Esophagus muscularis mucosa (tissue), 4 donors: ENCODE measurements around the gene MEF2C. TPM values are rescaled to one million over a fixed set of nuclear protein-coding genes. Genes with fewer than 3 reads are reported as not detected.
A peak's percentile ranks its signal among the peaks of the same experiment; 100 is the strongest.

Source experiments
- DNase-seq: peaks from one replicate; pipeline ENCODE4 v3.0.0-alpha.2; 2017; ENCODE audit errors: extremely low spot score
- H3K27ac ChIP-seq, 4 donors: fragments of 200-600 bp; sonication (generic); replicated peaks in 1 of 4; 1 replicate in 3 of 4; 2 replicates in 1 of 4; pipeline ENCODE4 v1.5.1; 2016 to 2019; ENCODE audit warnings: mild to moderate bottlenecking in 1 of 4
- H3K27me3 ChIP-seq, 4 donors: fragments of 200-600 bp; sonication (generic); one replicate each; pipeline versions ENCODE4 v1.5.1 to v1.6.0; 2016 to 2019
- H3K36me3 ChIP-seq, 4 donors: fragments of 200-600 bp; sonication (generic); one replicate each; pipeline ENCODE4 v1.5.1; 2016 to 2019
- H3K4me1 ChIP-seq, 4 donors: fragments of 200-600 bp; sonication (generic); one replicate each; pipeline ENCODE4 v1.5.1; 2016 to 2019
- H3K4me3 ChIP-seq, 4 donors: fragments of 200-600 bp; sonication (generic); 1 replicate in 2 of 4; 2 replicates in 2 of 4; pipeline ENCODE4 v1.5.1; 2016 to 2019; ENCODE audit warnings: mild to moderate bottlenecking in 4 of 4, moderate library complexity in 1 of 4
- H3K9me3 ChIP-seq, 4 donors: fragments of 200-600 bp; sonication (generic); 1 replicate in 3 of 4; 2 replicates in 1 of 4; pipeline ENCODE4 v1.5.1; 2016 to 2019
- EP300 ChIP-seq: sonication (generic); formaldehyde crosslinking; IDR thresholded peaks from one replicate; pipeline ENCODE4 v1.6.1; 2017; ENCODE audit warnings: antibody characterized with exemption
- POLR2A ChIP-seq: fragments of 450-650 bp; IDR thresholded peaks from one replicate; pipeline ENCODE4 v1.6.1; 2017; ENCODE audit warnings: antibody characterized with exemption, moderate library complexity, mild to moderate bottlenecking, low read depth
- POLR2AphosphoS5 ChIP-seq, 2 donors: sonication (generic); formaldehyde crosslinking; IDR thresholded peaks; one replicate each; pipeline ENCODE4 v1.6.1; 2017; ENCODE audit warnings: antibody characterized with exemption in 2 of 2
- WGBS: methylation state at CpG from one replicate; pipeline ENCODE4 v1.1.5; 2018; 5-methylcytosine and 5-hydroxymethylcytosine counted together
- intact Hi-C: fragments of 100-400 bp; cut with DNase I; formaldehyde crosslinking; loops from one replicate; pipeline ENCODE4 v1.15.1; 2023
- total RNA-seq, 4 donors: library from RNA; depleted of rRNA; stranded (reverse); fragments of >200 nt; gene quantifications; one replicate each; pipeline versions ENCODE4 v1.1.0 to v1.2.1, GENCODE V29; 2016
- TF ChIP-seq, protein P1 (sequence below), 3 experiments: fragments of 200-600 bp in 2 of 3; fragments of 450-650 bp in 1 of 3; sonication (generic) in 2 of 3; IDR thresholded peaks; one replicate each; pipeline ENCODE4 v1.5.1; 2017 to 2019; ENCODE audit warnings: antibody characterized with exemption in 3 of 3, mild to moderate bottlenecking in 2 of 3, moderate library complexity in 1 of 3

MEF2C gene
- total RNA-seq, 4 donors from 2014 or later = 20.8 to 34.3 (median 29.0) TPM

DNA sequence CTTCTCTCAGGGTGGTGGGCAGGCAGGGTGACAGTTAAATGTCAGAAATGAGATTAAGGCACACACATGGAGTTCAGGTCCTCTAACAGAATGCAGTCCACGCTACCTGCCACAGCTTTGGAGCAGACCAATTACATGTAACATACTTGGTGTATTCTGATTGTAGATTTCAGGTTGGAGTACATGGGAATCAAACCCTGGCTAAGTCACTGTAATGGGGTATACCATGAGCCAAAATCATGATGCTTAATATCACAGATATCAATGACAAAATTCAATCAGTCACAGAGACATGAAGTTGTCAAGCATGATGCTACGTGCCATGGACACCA lies 48.9 kb downstream of the MEF2C start:
- intact Hi-C loops = no loop called here

DNA sequence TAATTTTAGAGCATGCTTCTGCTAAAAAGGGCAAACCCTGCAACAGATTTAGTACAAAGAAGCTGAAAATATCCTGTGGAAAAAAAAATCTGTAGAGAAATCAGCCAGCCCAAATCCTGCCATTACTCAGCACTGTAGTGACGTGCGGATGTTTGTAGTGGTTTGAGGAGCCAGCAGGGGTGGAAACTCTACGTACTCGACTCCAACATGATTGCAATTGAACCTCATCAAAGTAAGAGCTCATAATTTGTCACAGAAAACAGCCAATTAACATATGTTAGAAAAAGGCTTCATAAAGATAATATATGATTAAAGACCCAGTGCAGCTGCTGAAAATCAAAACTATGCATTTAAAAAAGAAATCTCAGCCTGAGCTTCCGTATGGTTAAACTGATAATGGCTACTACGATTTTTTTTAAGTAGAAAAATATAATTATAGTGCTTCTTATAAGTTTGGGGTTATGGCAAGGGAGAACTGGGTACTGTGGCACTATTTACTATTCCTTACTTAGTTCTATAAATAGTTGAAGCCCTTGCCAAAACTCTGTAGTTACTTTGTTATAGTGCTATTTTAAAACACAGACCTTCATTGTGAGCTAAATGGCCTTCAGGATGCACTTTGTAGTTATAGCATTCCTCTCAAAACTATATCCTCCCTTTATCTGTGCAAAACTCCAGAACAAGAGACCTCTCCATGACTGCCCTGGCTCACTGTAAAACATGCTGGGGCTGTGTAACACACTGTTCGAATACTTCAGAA lies 49.4 kb downstream of the MEF2C start:
- Histone ChIP-seq H3K4me3 (peak overlapping the region; percentile 6 to 39 (median 30)), H3K27me3 (no peaks in the 10 kb centered on the region), H3K9me3 (no peaks in the 10 kb centered on the region), H3K36me3 (no peaks in the 10 kb centered on the region), H3K27ac (peak overlapping the region; percentile 70 to 76 (median 74)), H3K4me1 (peaks cover 45 to 61% (median 59%) of the 10 kb centered on the region in 4 donors)
- no peak for DNase-seq
- TF ChIP-seq, protein P1, sequence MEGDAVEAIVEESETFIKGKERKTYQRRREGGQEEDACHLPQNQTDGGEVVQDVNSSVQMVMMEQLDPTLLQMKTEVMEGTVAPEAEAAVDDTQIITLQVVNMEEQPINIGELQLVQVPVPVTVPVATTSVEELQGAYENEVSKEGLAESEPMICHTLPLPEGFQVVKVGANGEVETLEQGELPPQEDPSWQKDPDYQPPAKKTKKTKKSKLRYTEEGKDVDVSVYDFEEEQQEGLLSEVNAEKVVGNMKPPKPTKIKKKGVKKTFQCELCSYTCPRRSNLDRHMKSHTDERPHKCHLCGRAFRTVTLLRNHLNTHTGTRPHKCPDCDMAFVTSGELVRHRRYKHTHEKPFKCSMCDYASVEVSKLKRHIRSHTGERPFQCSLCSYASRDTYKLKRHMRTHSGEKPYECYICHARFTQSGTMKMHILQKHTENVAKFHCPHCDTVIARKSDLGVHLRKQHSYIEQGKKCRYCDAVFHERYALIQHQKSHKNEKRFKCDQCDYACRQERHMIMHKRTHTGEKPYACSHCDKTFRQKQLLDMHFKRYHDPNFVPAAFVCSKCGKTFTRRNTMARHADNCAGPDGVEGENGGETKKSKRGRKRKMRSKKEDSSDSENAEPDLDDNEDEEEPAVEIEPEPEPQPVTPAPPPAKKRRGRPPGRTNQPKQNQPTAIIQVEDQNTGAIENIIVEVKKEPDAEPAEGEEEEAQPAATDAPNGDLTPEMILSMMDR (IDR thresholded peaks at IDR 0.05) = peak in 1 of 3 experiments; percentile 6
- TF ChIP-seq EP300 (no peak), POLR2AphosphoS5 (IDR thresholded peaks at IDR 0.05) (peak; percentile 57 to 72)
- 19% methylated on average over 7 of the region's 7 CpGs for WGBS
- intact Hi-C loops = no loop called here

More for the DNA sequence above, 48.9 kb downstream of the MEF2C start:
- 89% methylated on average over 2 of the region's 2 CpGs for WGBS
- Histone ChIP-seq H3K36me3 (no peaks in the 10 kb centered on the region), H3K4me1 (peaks cover 44 to 61% (median 58%) of the 10 kb centered on the region in 4 donors), H3K27ac (peak overlapping the region; percentile 70 to 76 (median 74)), H3K9me3 (no peaks in the 10 kb centered on the region), H3K4me3 (no peak overlapping the region), H3K27me3 (no peaks in the 10 kb centered on the region)
- DNase-seq = no peak
- TF ChIP-seq, protein P1 (IDR thresholded peaks at IDR 0.05) = no peak
- no peak for TF ChIP-seq POLR2AphosphoS5 (IDR thresholded peaks at IDR 0.05)
- no peak for TF ChIP-seq POLR2A
- TF ChIP-seq EP300 = no peak

DNA sequence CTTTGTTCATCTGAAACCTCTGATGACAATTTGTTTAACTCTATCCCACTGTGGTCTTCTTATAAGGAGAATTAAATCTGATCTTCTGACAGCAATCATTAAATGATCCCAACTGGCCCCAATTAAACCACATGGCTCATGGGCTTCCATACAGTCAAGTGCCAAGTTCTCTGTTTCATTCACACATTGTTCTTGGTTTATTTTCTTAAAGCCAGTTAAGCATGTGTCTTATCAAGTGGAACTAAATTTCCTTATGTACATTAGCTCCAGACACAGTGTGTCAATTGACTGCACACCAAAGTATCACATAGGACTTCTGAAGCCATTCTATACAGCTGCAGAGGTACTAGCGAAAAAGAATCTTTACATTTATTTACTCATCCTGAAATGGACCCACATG lies 51.2 kb downstream of the MEF2C start:
- peak overlapping the region in 1 of 4 donors; percentile 76 for H3K27ac ChIP-seq

DNA sequence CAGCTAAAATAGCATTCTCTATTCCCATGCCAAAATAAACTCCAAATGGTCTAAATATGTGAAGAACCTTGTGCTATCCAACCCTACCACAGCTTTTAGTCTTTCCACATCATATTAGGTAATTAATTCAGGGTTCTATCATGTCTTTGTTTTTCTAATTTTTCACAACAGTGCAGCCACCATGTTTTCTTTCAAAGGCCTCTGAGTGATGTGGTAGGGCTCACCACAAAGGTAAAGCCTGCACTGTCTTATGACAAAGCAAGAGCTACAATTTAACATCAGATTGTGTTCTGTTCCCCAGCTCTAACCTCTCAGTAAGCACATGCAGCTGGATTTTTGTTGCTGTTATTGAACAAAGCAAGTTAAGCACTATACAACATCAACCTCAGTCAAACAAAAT lies 52.4 kb downstream of the MEF2C start:
- Histone ChIP-seq H3K4me1 (peaks cover 42 to 67% (median 61%) of the 10 kb centered on the region in 4 donors), H3K27ac (peak overlapping the region; percentile 60 to 72 (median 69)), H3K36me3 (no peaks in the 10 kb centered on the region), H3K9me3 (no peaks in the 10 kb centered on the region), H3K4me3 (peak overlapping the region in 1 of 4 donors; percentile 23), H3K27me3 (no peaks in the 10 kb centered on the region)
- no peak for DNase-seq
- intact Hi-C loops = no loop called here
- TF ChIP-seq, protein P1 (IDR thresholded peaks at IDR 0.05) = no peak
- no peak for TF ChIP-seq POLR2A

More for the DNA sequence above, 51.2 kb downstream of the MEF2C start:
- Histone ChIP-seq H3K9me3 (no peaks in the 10 kb centered on the region), H3K36me3 (no peaks in the 10 kb centered on the region), H3K4me1 (peaks cover 40 to 62% (median 61%) of the 10 kb centered on the region in 4 donors), H3K4me3 (no peak overlapping the region), H3K27me3 (no peaks in the 10 kb centered on the region)
- no peak for TF ChIP-seq POLR2A
- no peak for TF ChIP-seq EP300
- TF ChIP-seq POLR2AphosphoS5 (IDR thresholded peaks at IDR 0.05) = no peak
- TF ChIP-seq, protein P1 (IDR thresholded peaks at IDR 0.05) = no peak
- 88% methylated on average over 1 of the region's 1 CpG for WGBS
- no peak for DNase-seq
- intact Hi-C loops = no loop called here
